K562 (cell line): ENCODE results near the gene RNF41. TPM values are rescaled to one million over a fixed set of nuclear protein-coding genes. Genes with fewer than 3 reads are reported as not detected.

Experiments used
- ATAC-seq: fragments of 200-7000 bp; cut with Tn5 transposase; 3 replicates; pipeline ENCODE4 v1.9.1; 2020; ENCODE audit warnings: moderate library complexity
- BruUV-seq: library from RNA; stranded (reverse); fragments of 400-500 nt; replicated peaks from 2 replicates; lab custom pipeline; 2021; lab: Mats Ljungman, UMichigan
- CTCF ChIA-PET: fragments of 300-600 bp; formaldehyde crosslinking; extraction: SDS; loops from one replicate; lab custom pipeline; 2021; ENCODE audit warnings: low intra/inter-chr PET ratio; lab: Yijun Ruan, JAX
- POLR2A ChIA-PET: fragments of 300-600, 350-650 bp; sonication (Branson Sonifier 250); formaldehyde crosslinking; extraction: SDS; loops from one replicate; lab custom pipeline; 2021; ENCODE audit warnings: antibody characterized with exemption, inconsistent platforms; lab: Yijun Ruan, JAX
- DNase-seq, 4 experiments: peaks; one replicate each; pipeline versions ENCODE4 v3.0.0 to v3.0.0-alpha.2; 2011 to 2018; ENCODE audit warnings: low spot score in 3 of 4, mixed read lengths in 3 of 4; ENCODE audit errors: extremely low read depth in 1 of 4
- FAIRE-seq: peaks from 2 replicates; lab custom pipeline; 2011; peaks lifted over from hg19 to GRCh38; lab: Jason Lieb, UNC
- H2AFZ ChIP-seq: 2 replicates; pipeline ENCODE4 v1.6.0; 2011; ENCODE audit warnings: low read depth, low read length, control low read depth, inconsistent platforms
- H3K27ac ChIP-seq: fragments of 200-600 bp; 3 replicates; pipeline ENCODE4 v1.8.0; 2011; ENCODE audit warnings: low read depth, mild to moderate bottlenecking, control low read depth, inconsistent platforms, low read length, moderate library complexity, mixed read lengths; ENCODE audit errors: extremely low read depth
- H3K27me3 ChIP-seq, 2 experiments: fragments of 300-600 bp in 1 of 2; 2 replicates in 1 of 2; 3 replicates in 1 of 2; pipeline versions ENCODE4 v1.6.0 to v1.8.0; 2011; ENCODE audit warnings: inconsistent platforms in 2 of 2, low read length in 2 of 2, mild to moderate bottlenecking in 1 of 2, mixed read lengths in 1 of 2, moderate library complexity in 1 of 2; ENCODE audit not compliant: control insufficient read depth in 2 of 2, insufficient read depth in 2 of 2
- H3K36me3 ChIP-seq: fragments of 300-600 bp; 3 replicates; pipeline ENCODE4 v1.8.0; 2011; ENCODE audit warnings: mild to moderate bottlenecking, low read length, inconsistent platforms; ENCODE audit not compliant: control insufficient read depth, insufficient read depth
- H3K4me1 ChIP-seq, 2 experiments: fragments of 200-600 bp in 1 of 2; replicated peaks in 1 of 2; 2 replicates in 1 of 2; 3 replicates in 1 of 2; pipeline versions ENCODE4 v1.5.1 to v1.8.0; 2011; ENCODE audit warnings: inconsistent platforms in 2 of 2, low read length in 2 of 2, mild to moderate bottlenecking in 1 of 2, mixed read lengths in 1 of 2, moderate library complexity in 1 of 2; ENCODE audit not compliant: control insufficient read depth in 2 of 2, insufficient read depth in 2 of 2
- H3K4me2 ChIP-seq: 2 replicates; pipeline ENCODE4 v1.6.1; 2011; ENCODE audit warnings: low read length, control low read depth, inconsistent platforms, mixed read lengths; ENCODE audit not compliant: insufficient read depth
- H3K4me3 ChIP-seq: fragments of 200-600 bp; sonication (generic), shearing (Covaris generic); 2 replicates; pipeline ENCODE4 v1.5.1; 2016; ENCODE audit warnings: control low read depth, inconsistent platforms
- H3K79me2 ChIP-seq: fragments of 200-600 bp; 3 replicates; pipeline ENCODE4 v1.8.0; 2011; ENCODE audit warnings: low read length, inconsistent platforms; ENCODE audit not compliant: control insufficient read depth, insufficient read depth
- H3K9ac ChIP-seq, 2 experiments: 2 replicates each; pipeline versions ENCODE4 v1.6.0 to v1.6.1; 2011; ENCODE audit warnings: low read depth in 2 of 2, low read length in 2 of 2, control low read depth in 1 of 2, inconsistent platforms in 1 of 2, mild to moderate bottlenecking in 1 of 2, mixed read lengths in 1 of 2; ENCODE audit not compliant: insufficient read depth in 1 of 2
- H3K9me1 ChIP-seq: one replicate; pipeline ENCODE4 v1.6.0; 2011; ENCODE audit warnings: inconsistent platforms, mild to moderate bottlenecking, low read length, moderate library complexity; ENCODE audit not compliant: control insufficient read depth, insufficient read depth
- H3K9me3 ChIP-seq: replicated peaks from 2 replicates; pipeline ENCODE4 v1.5.1; 2011; ENCODE audit warnings: low read depth, low read length, inconsistent platforms; ENCODE audit not compliant: control insufficient read depth, insufficient read depth
- H4K20me1 ChIP-seq: replicated peaks from 2 replicates; pipeline ENCODE4 v1.6.1; 2011; ENCODE audit warnings: low read length, inconsistent platforms, mixed read lengths; ENCODE audit not compliant: control insufficient read depth, insufficient read depth
- DEAF1 ChIP-seq: fragments of 450-650 bp; formaldehyde crosslinking; IDR thresholded peaks from 2 replicates; pipeline ENCODE4 v1.4.0; 2020; ENCODE audit warnings: mild to moderate bottlenecking, moderate library complexity
- JUND ChIP-seq, 2 experiments: IDR thresholded peaks; 2 replicates in 1 of 2; 3 replicates in 1 of 2; pipeline ENCODE4 v1.6.1; 2011; ENCODE audit warnings: borderline replicate concordance in 2 of 2, low read depth in 2 of 2, low read length in 2 of 2, improper control_type of control experiment in 1 of 2, missing biosample characterization in 1 of 2, missing genetic modification characterization in 1 of 2, missing genetic modification reagents in 1 of 2
- KAT7 ChIP-seq: sonication (generic); formaldehyde crosslinking; IDR thresholded peaks from 2 replicates; pipeline ENCODE4 v1.8.0; 2022; ENCODE audit warnings: missing genetic modification reagents, mild to moderate bottlenecking, borderline replicate concordance
- NUFIP1 ChIP-seq: fragments of 450-650 bp; IDR thresholded peaks from 2 replicates; pipeline ENCODE4 v1.6.1; 2018; ENCODE audit not compliant: partially characterized antibody
- RBBP5 ChIP-seq: fragments of 200-600 bp; sonication (generic); IDR thresholded peaks from 2 replicates; pipeline ENCODE4 v1.6.1; 2012; ENCODE audit warnings: borderline replicate concordance, mild to moderate bottlenecking, low read length, control low read depth, inconsistent platforms; ENCODE audit not compliant: insufficient read depth, poor library complexity, severe bottlenecking
- REST ChIP-seq, 2 experiments: fragments of 450-650 bp; formaldehyde crosslinking in 1 of 2; IDR thresholded peaks; 2 replicates each; pipeline versions ENCODE4 v1.4.0 to v1.6.1; 2014 to 2020; ENCODE audit warnings: mild to moderate bottlenecking in 2 of 2, borderline replicate concordance in 1 of 2, low read depth in 1 of 2
- ZNF24 ChIP-seq: fragments of 450-650 bp; IDR thresholded peaks from 2 replicates; pipeline ENCODE4 v1.6.1; 2016
- WGBS: fragments of 100-300 bp; shearing (Covaris generic); methylation state at CpG from one replicate; pipeline ENCODE4 v1.1.6; 2016; ENCODE audit warnings: low coverage, mixed read lengths; ENCODE audit not compliant: insufficient coverage; ENCODE audit errors: missing lambda C conversion rate; 5-methylcytosine and 5-hydroxymethylcytosine counted together
- in situ Hi-C: fragments of 300-500 bp; cut with MboI; formaldehyde crosslinking; loops from 4 replicates; pipeline ENCODE4 v1.15.0; 2018; ENCODE audit warnings: inconsistent platforms, mixed read lengths
- intact Hi-C: fragments of 100-400 bp; cut with micrococcal nuclease; formaldehyde crosslinking; loops from 2 replicates; pipeline ENCODE4 v1.14.2; 2022
- polyA plus RNA-seq, 8 experiments: library from polyadenylated mRNA; depleted of rRNA in 4 of 8; stranded (reverse) in 5 of 8; unstranded in 3 of 8; fragments of >200 nt; fragmentation: Nextera tagmentation in 2 of 8; fragmentation: Illumina TruSeq in 1 of 8; extraction: Ambion mirVana in 2 of 8; extraction: Trizol in 1 of 8; gene quantifications; 2 replicates each; pipeline versions ENCODE4 v1.2.1 to v1.2.3, GENCODE V29; 2011 to 2014; ENCODE audit warnings: inconsistent platforms in 1 of 8, missing spikeins in 1 of 8
- total RNA-seq, 7 experiments: library from RNA; depleted of rRNA in 6 of 7; stranded (reverse); fragments of >200 nt in 6 of 7; fragmentation: Illumina TruSeq in 2 of 7; extraction: Trizol in 2 of 7; gene quantifications; 2 replicates each; pipeline versions ENCODE4 v1.2.1 to v1.2.3, GENCODE V29; 2011 to 2021; ENCODE audit warnings: low replicate concordance in 1 of 7

RNF41 gene
- total and polyA plus RNA-seq, 9 of the 15 experiments (the other 6 are each of a cell fraction or from before 2014, with no cell fraction given), result 28.2 to 46.8 (median 33.8) TPM

- H3K4me3 ChIP-seq, result no peak overlapping the region
- ChIA-PET CTCF (interaction anchor here (0.7 to 2.1 kb wide), 3 partner anchors 18 to 95 kb away, joined by 7 to 9 read pairs (median 7); partner anchors contain the start of gene NABP2), POLR2A (interaction anchor here (0.6 to 6.3 kb wide), 8 partner anchors 10 to 271 kb away, joined by 3 to 68 read pairs (median 3); partner anchors contain the start of genes RNF41 and SMARCC2)
- H2AFZ ChIP-seq, result no peak overlapping the region
- ATAC-seq, result peak; percentile 88
- DNase-seq, result peak; percentile 58 to 76 (median 66)
- no peaks in the 10 kb centered on the region for H3K9me3 ChIP-seq
- no peak overlapping the region for H3K4me2 ChIP-seq
- intact Hi-C loops (loop anchor here (1.0 kb wide), 1 partner anchor 18 kb away; the partner anchor contains the start of gene NABP2), in situ Hi-C loops (no loop called here)
- no peaks in the 10 kb centered on the region for H3K27me3 ChIP-seq
- H4K20me1 ChIP-seq, result no peaks in the 10 kb centered on the region
- no peak overlapping the region; a peak in 1 of 4 replicates for H3K9ac ChIP-seq
- no TSS peak for BruUV-seq
- WGBS, result 54% methylated on average over 14 of the region's 14 CpGs
- FAIRE-seq, result peak; percentile 82
- H3K9me1 ChIP-seq, result no peaks in the 10 kb centered on the region
- H3K4me1 ChIP-seq, result peaks cover 2 to 25% of the 10 kb centered on the region in 2 experiments; a peak in 3 of 5 replicates
- no peak overlapping the region for H3K27ac ChIP-seq
- H3K36me3 ChIP-seq, result peaks cover 54% of the 10 kb centered on the region
- no peaks in the 10 kb centered on the region for H3K79me2 ChIP-seq
- TF ChIP-seq REST (IDR thresholded peaks at IDR 0.05; ENCODE audit: borderline replicate concordance) (peak; percentile 67; the same call in 1 of the 2 replicates), REST (CRISPR knock-in tag; IDR thresholded peaks at IDR 0.05; ENCODE audit: low read depth) (no peak), DEAF1 (peak; percentile 45; the same call in 1 of the 2 replicates), NUFIP1 (no peak), ZNF24 (0 out of 2 replicates have a peak, but pooled peaks have one; percentile 13), JUND (IDR thresholded peaks at IDR 0.05; ENCODE audit: borderline replicate concordance, low read depth, low read length) (peak; percentile 30; the same call in 1 of the 2 replicates), JUND (tag; IDR thresholded peaks at IDR 0.05; ENCODE audit: borderline replicate concordance, low read depth, low read length) (no peak), KAT7 (0 out of 2 replicates have a peak, but pooled peaks have one; percentile 64), RBBP5 (no peak)
Measured at GRCh38 chr12:56206452-56207166, 15.1 kb downstream of the RNF41 start.
